K562 (cell line): Measurements from ENCODE around the gene P4HTM. TPM values are rescaled to one million over a fixed set of nuclear protein-coding genes. Genes with fewer than 3 reads are reported as not detected.

Experiments used
- BCOR ChIP-seq: fragments of 450-650 bp; IDR thresholded peaks from 2 replicates; pipeline ENCODE4 v1.6.1; 2016
- BHLHE40 ChIP-seq: IDR thresholded peaks from 2 replicates; pipeline ENCODE4 v1.6.1; 2011; ENCODE audit warnings: low read length, improper control_type of control experiment
- CBFA2T2 ChIP-seq: fragments of 450-650 bp; conservative IDR thresholded peaks from 2 replicates; pipeline ENCODE4 v1.6.1; 2017; ENCODE audit warnings: mild to moderate bottlenecking
- CREB1 ChIP-seq, 2 experiments: sonication (generic) in 1 of 2; formaldehyde crosslinking in 1 of 2; IDR thresholded peaks; 2 replicates each; pipeline versions ENCODE4 v1.6.1 to v1.8.0; 2012 to 2022; ENCODE audit warnings: inconsistent platforms in 1 of 2, mild to moderate bottlenecking in 1 of 2, missing genetic modification reagents in 1 of 2, moderate library complexity in 1 of 2
- ESRRA ChIP-seq: fragments of 450-650 bp; IDR thresholded peaks from 2 replicates; pipeline ENCODE4 v1.6.1; 2014; ENCODE audit warnings: low read depth, mild to moderate bottlenecking, moderate library complexity, borderline replicate concordance
- GABPB1 ChIP-seq: sonication (generic); formaldehyde crosslinking; IDR thresholded peaks from 2 replicates; pipeline ENCODE4 v1.8.0; 2022; ENCODE audit warnings: mild to moderate bottlenecking, missing genetic modification reagents
- MAFF ChIP-seq: IDR thresholded peaks from 2 replicates; pipeline ENCODE4 v1.6.1; 2012; ENCODE audit warnings: low read length, improper control_type of control experiment
- MCM7 ChIP-seq, 2 experiments: fragments of 450-650 bp; IDR thresholded peaks; 2 replicates each; pipeline ENCODE4 v1.6.1; 2016 to 2018
- POLR2G ChIP-seq: fragments of 200-400 bp; formaldehyde crosslinking; IDR thresholded peaks from 2 replicates; pipeline ENCODE4 v1.6.1; 2017; ENCODE audit warnings: low read depth, mild to moderate bottlenecking, antibody characterized with exemption, low read length, moderate library complexity
- RHOXF2B ChIP-seq: fragments of 250-450 bp; sonication (Bioruptor Pico); conservative IDR thresholded peaks from 2 replicates; pipeline ENCODE4 v1.5.1; 2021
- SOX6 ChIP-seq: fragments of 450-650 bp; IDR thresholded peaks from 2 replicates; pipeline ENCODE4 v1.6.1; 2014; ENCODE audit warnings: mild to moderate bottlenecking
- SREBF1 ChIP-seq: fragments of 150-350 bp; IDR thresholded peaks from 2 replicates; pipeline ENCODE4 v1.6.1; 2014; ENCODE audit warnings: antibody characterized with exemption, low read depth, low read length, borderline replicate concordance
- TCF7 ChIP-seq: sonication (generic); IDR thresholded peaks from 2 replicates; pipeline ENCODE4 v1.6.1; 2016; ENCODE audit warnings: antibody characterized with exemption, borderline replicate concordance
- TCF7L2 ChIP-seq: fragments of 150-350 bp; IDR thresholded peaks from 2 replicates; pipeline ENCODE4 v1.6.1; 2016; ENCODE audit warnings: low read depth, mild to moderate bottlenecking, low read length, moderate library complexity
- ZNF133 ChIP-seq: fragments of 250-450 bp; sonication (Bioruptor Pico); IDR thresholded peaks from 2 replicates; pipeline ENCODE4 v1.4.0; 2020; ENCODE audit warnings: mild to moderate bottlenecking
- ZZZ3 ChIP-seq: fragments of 450-650 bp; IDR thresholded peaks from 2 replicates; pipeline ENCODE4 v1.6.1; 2016; ENCODE audit warnings: antibody characterized with exemption, mild to moderate bottlenecking, moderate library complexity
- polyA plus RNA-seq, 8 experiments: library from polyadenylated mRNA; depleted of rRNA in 4 of 8; stranded (reverse) in 5 of 8; unstranded in 3 of 8; fragments of >200 nt; fragmentation: Nextera tagmentation in 2 of 8; fragmentation: Illumina TruSeq in 1 of 8; extraction: Ambion mirVana in 2 of 8; extraction: Trizol in 1 of 8; gene quantifications; 2 replicates each; pipeline versions ENCODE4 v1.2.1 to v1.2.3, GENCODE V29; 2011 to 2014; ENCODE audit warnings: inconsistent platforms in 1 of 8, missing spikeins in 1 of 8
- total RNA-seq, 7 experiments: library from RNA; depleted of rRNA in 6 of 7; stranded (reverse); fragments of >200 nt in 6 of 7; fragmentation: Illumina TruSeq in 2 of 7; extraction: Trizol in 2 of 7; gene quantifications; 2 replicates each; pipeline versions ENCODE4 v1.2.1 to v1.2.3, GENCODE V29; 2011 to 2021; ENCODE audit warnings: low replicate concordance in 1 of 7
- TF ChIP-seq, protein P1 (sequence below): fragments of 250-450 bp; sonication (Bioruptor Pico); IDR thresholded peaks from 2 replicates; pipeline ENCODE4 v1.5.0; 2021; ENCODE audit warnings: mild to moderate bottlenecking, moderate library complexity
- TF ChIP-seq, protein P2 (sequence below): fragments of 200-800 bp; sonication (Bioruptor generic); IDR thresholded peaks from 2 replicates; pipeline ENCODE4 v1.6.1; 2017; ENCODE audit warnings: missing genetic modification characterization, missing compliant biosample characterization
- TF ChIP-seq, protein P3 (sequence below): sonication (generic); formaldehyde crosslinking; IDR thresholded peaks from 2 replicates; pipeline ENCODE4 v1.5.0; 2020; ENCODE audit warnings: missing genetic modification reagents
- TF ChIP-seq, protein P4 (sequence below): fragments of 450-650 bp; IDR thresholded peaks from 2 replicates; pipeline ENCODE4 v1.6.1; 2017; ENCODE audit warnings: antibody characterized with exemption
- TF ChIP-seq, protein P5 (sequence below), 2 experiments: fragments of 250-450 bp in 1 of 2; fragments of 450-650 bp in 1 of 2; sonication (Bioruptor Pico) in 1 of 2; IDR thresholded peaks; 2 replicates each; pipeline versions ENCODE4 v1.6.1 to v1.8.0; 2016 to 2021; ENCODE audit warnings: mild to moderate bottlenecking in 2 of 2, moderate library complexity in 2 of 2, missing compliant biosample characterization in 1 of 2, missing genetic modification characterization in 1 of 2

P4HTM gene
- total and polyA plus RNA-seq, 9 of the 15 experiments (the other 6 are each of a cell fraction or from before 2014, with no cell fraction given) = 0.09 to 0.66 (median 0.25) TPM; not detected in 2

DNA sequence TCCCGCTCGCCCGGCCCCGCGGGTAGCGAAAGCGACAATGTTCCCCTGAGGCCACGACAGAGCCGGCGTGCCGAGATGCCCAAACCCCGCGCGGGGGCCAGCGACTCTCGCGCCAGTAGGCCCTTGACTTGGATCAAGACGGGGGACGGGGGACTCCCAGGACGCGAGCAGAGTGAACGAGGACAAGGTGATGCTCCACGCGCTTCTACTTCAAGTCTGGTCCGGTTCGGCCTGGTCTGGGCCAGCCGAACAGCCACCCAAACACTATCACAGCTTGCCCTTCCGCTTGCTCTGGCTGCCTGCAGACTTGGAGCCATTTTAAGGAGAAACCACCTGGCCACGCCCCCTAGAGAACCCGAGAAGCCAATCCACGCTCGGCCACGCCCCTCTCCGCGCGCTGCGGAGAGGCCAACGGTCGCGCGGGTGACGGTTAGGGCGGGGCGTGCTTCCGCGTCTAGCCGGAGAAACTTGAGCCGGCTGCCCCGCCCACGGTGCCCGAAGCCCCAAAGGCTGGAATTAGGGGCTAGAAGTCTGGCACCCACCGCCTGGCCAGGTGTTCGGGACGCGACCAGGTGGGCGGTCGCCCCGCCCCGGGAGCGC, 31.3 kb downstream of the P4HTM start (continued):
- TF ChIP-seq, protein P1, sequence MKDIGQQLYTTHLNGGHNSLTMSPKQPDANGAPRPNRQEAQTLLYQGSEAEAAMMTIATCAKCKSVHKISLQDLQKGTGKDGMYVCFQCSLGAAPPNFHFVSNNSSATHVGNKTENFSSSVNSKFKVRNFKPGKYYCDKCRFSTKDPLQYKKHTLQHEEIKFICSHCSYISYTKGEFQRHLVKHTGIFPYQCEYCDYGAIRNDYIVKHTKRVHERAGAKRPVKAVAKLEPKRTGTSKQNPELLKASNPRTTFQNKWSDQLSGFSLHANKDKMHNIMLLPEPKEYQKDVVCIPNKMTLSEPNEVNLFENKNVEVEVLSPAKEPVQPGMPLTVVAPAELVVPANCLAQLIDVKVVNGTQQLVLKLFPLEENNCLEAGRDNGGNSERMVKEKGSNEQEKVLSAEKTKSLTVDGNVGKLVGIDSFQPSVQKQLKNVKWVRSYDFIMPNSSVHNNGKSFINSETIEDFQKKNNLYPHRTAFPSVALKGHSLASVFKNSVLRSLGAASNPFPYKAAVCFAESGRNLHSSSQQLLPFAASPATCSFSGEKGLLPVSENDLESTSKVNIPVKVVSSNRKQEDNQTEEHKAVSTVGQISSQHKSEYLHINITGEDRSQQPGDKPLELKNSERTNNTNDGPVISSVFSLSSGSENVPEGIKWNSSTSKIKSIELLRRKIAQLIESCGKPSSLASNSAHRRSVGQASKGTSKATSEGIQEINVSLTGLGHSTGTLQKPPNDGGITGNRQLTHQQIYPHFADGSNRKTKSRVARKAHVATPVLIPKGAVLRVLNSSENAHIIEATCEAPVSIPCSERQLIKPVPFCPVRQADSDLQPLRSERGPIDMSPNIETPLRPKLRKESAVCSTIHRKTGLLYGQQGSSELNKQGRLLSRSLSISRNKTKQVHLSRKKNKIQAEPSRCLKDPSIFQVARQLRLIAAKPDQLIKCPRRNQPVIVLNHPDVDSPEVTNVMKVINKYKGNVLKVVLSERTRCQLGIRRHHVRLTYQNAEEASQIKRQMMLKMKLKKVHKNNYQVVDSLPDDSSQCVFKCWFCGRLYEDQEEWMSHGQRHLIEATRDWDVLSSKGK (CRISPR knock-in tag) = no peak
- TF ChIP-seq, protein P2, sequence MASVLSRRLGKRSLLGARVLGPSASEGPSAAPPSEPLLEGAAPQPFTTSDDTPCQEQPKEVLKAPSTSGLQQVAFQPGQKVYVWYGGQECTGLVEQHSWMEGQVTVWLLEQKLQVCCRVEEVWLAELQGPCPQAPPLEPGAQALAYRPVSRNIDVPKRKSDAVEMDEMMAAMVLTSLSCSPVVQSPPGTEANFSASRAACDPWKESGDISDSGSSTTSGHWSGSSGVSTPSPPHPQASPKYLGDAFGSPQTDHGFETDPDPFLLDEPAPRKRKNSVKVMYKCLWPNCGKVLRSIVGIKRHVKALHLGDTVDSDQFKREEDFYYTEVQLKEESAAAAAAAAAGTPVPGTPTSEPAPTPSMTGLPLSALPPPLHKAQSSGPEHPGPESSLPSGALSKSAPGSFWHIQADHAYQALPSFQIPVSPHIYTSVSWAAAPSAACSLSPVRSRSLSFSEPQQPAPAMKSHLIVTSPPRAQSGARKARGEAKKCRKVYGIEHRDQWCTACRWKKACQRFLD (CRISPR knock-in tag) = no peak
- no peak for TF ChIP-seq ZNF133
- TF ChIP-seq MAFF = no peak
- no peak for TF ChIP-seq RHOXF2B (CRISPR knock-in tag)
- TF ChIP-seq BHLHE40 = peak; percentile 46
- no peak for TF ChIP-seq ZZZ3
- TF ChIP-seq TCF7L2 = no peak
- TF ChIP-seq GABPB1 (CRISPR knock-in tag) = peak; percentile 47; the same call in 1 of the 2 replicates
- no peak for TF ChIP-seq SOX6
- TF ChIP-seq, protein P3, sequence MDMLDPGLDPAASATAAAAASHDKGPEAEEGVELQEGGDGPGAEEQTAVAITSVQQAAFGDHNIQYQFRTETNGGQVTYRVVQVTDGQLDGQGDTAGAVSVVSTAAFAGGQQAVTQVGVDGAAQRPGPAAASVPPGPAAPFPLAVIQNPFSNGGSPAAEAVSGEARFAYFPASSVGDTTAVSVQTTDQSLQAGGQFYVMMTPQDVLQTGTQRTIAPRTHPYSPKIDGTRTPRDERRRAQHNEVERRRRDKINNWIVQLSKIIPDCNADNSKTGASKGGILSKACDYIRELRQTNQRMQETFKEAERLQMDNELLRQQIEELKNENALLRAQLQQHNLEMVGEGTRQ = no peak
- peak; percentile 41; the same call in 1 of the 2 replicates for TF ChIP-seq BCOR
- peak; percentile 98 for TF ChIP-seq POLR2G
- TF ChIP-seq TCF7 = no peak
- TF ChIP-seq SREBF1 = no peak
- peak; percentile 9; the same call in 1 of the 2 replicates for TF ChIP-seq ESRRA
- peak; percentile 92 for TF ChIP-seq CREB1 (IDR thresholded peaks at IDR 0.05)
- peak; percentile 68 for TF ChIP-seq CREB1 (CRISPR knock-in tag; IDR thresholded peaks at IDR 0.05)
- TF ChIP-seq, protein P4, sequence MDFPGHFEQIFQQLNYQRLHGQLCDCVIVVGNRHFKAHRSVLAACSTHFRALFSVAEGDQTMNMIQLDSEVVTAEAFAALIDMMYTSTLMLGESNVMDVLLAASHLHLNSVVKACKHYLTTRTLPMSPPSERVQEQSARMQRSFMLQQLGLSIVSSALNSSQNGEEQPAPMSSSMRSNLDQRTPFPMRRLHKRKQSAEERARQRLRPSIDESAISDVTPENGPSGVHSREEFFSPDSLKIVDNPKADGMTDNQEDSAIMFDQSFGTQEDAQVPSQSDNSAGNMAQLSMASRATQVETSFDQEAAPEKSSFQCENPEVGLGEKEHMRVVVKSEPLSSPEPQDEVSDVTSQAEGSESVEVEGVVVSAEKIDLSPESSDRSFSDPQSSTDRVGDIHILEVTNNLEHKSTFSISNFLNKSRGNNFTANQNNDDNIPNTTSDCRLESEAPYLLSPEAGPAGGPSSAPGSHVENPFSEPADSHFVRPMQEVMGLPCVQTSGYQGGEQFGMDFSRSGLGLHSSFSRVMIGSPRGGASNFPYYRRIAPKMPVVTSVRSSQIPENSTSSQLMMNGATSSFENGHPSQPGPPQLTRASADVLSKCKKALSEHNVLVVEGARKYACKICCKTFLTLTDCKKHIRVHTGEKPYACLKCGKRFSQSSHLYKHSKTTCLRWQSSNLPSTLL = no peak
- TF ChIP-seq, protein P5, sequence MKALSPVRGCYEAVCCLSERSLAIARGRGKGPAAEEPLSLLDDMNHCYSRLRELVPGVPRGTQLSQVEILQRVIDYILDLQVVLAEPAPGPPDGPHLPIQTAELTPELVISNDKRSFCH (CRISPR knock-in tag; IDR thresholded peaks at IDR 0.05) = no peak
- TF ChIP-seq, protein P5 (tag; IDR thresholded peaks at IDR 0.05) = no peak
- no peak for TF ChIP-seq CBFA2T2
- TF ChIP-seq MCM7 (IDR thresholded peaks at IDR 0.05) = no peak
